HL-60 (cell line): ENCODE measurements around the gene HTR3D.

Source experiments
- DNase-seq, 2 experiments: peaks; one replicate each; pipeline ENCODE4 v3.0.0-alpha.2; 2010 to 2020; ENCODE audit warnings: low read depth in 1 of 2, low spot score in 1 of 2
- H3K27ac ChIP-seq: fragments of 250-450 bp; sonication (Bioruptor Pico); replicated peaks from 2 replicates; pipeline ENCODE4 v1.5.1; 2020; ENCODE audit warnings: mild to moderate bottlenecking, moderate library complexity
- H3K27me3 ChIP-seq: fragments of 250-450 bp; sonication (Bioruptor Pico); 2 replicates; pipeline ENCODE4 v1.5.1; 2021; ENCODE audit warnings: mild to moderate bottlenecking, moderate library complexity; ENCODE audit not compliant: insufficient read depth, poor library complexity, severe bottlenecking
- H3K4me3 ChIP-seq: replicated peaks from 2 replicates; pipeline ENCODE4 v1.5.1; 2011; ENCODE audit warnings: mild to moderate bottlenecking, control low read depth, low read length; ENCODE audit not compliant: insufficient read depth
- GABPA ChIP-seq: IDR thresholded peaks from 2 replicates; pipeline ENCODE4 v1.6.1; 2012; ENCODE audit warnings: low read depth
- POLR2AphosphoS5 ChIP-seq: IDR thresholded peaks from 2 replicates; pipeline ENCODE4 v1.6.1; 2012; ENCODE audit warnings: low read depth
- SPI1 ChIP-seq: IDR thresholded peaks from 2 replicates; pipeline ENCODE4 v1.6.1; 2012; ENCODE audit warnings: low read depth, mild to moderate bottlenecking, borderline replicate concordance
- TF ChIP-seq, protein P1 (sequence below): IDR thresholded peaks from 2 replicates; pipeline ENCODE4 v1.6.1; 2012; ENCODE audit warnings: low read depth; ENCODE audit not compliant: insufficient replicate concordance
- TF ChIP-seq, protein P2 (sequence below): IDR thresholded peaks from one replicate; pipeline ENCODE4 v1.5.1; 2011; ENCODE audit warnings: low read length, control low read depth, inconsistent platforms; ENCODE audit not compliant: insufficient read depth

The HTR3D gene

DNA sequence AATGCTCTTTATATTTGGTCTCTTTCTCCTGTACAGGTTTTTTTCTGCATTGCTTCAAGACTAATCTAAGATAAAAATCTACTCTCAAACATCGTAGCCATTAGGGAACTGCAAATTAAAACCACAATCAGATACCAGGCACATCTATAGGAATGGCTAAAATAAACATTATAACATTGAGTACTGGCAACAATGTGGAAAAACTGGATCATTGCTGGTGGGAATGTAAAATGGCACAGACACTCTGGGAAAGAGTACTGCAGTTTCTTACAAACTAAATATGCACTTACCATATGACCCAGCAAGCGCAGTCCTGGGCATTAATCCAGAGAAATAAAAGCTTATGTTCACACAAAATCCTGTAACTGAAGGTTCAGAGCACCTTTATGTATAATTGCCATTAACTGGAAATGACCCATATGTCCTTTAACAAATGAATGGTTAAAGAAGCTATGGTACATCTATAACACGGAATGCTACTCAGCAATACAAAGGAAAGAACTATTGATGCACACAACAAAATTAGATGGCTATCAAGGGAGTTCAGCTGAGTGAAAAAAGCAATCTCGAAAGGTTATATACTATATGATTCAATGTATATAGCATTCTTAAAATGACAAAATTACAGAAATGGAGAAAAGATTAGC is 20.2 kb upstream of the HTR3D start:
- no peak for DNase-seq
- Histone ChIP-seq H3K27me3 (no peaks in the 10 kb centered on the region), H3K4me3 (no peak overlapping the region), H3K27ac (no peak overlapping the region)
- TF ChIP-seq SPI1, result no peak
- TF ChIP-seq, protein P1, sequence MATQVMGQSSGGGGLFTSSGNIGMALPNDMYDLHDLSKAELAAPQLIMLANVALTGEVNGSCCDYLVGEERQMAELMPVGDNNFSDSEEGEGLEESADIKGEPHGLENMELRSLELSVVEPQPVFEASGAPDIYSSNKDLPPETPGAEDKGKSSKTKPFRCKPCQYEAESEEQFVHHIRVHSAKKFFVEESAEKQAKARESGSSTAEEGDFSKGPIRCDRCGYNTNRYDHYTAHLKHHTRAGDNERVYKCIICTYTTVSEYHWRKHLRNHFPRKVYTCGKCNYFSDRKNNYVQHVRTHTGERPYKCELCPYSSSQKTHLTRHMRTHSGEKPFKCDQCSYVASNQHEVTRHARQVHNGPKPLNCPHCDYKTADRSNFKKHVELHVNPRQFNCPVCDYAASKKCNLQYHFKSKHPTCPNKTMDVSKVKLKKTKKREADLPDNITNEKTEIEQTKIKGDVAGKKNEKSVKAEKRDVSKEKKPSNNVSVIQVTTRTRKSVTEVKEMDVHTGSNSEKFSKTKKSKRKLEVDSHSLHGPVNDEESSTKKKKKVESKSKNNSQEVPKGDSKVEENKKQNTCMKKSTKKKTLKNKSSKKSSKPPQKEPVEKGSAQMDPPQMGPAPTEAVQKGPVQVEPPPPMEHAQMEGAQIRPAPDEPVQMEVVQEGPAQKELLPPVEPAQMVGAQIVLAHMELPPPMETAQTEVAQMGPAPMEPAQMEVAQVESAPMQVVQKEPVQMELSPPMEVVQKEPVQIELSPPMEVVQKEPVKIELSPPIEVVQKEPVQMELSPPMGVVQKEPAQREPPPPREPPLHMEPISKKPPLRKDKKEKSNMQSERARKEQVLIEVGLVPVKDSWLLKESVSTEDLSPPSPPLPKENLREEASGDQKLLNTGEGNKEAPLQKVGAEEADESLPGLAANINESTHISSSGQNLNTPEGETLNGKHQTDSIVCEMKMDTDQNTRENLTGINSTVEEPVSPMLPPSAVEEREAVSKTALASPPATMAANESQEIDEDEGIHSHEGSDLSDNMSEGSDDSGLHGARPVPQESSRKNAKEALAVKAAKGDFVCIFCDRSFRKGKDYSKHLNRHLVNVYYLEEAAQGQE, result no peak
- TF ChIP-seq, protein P2, sequence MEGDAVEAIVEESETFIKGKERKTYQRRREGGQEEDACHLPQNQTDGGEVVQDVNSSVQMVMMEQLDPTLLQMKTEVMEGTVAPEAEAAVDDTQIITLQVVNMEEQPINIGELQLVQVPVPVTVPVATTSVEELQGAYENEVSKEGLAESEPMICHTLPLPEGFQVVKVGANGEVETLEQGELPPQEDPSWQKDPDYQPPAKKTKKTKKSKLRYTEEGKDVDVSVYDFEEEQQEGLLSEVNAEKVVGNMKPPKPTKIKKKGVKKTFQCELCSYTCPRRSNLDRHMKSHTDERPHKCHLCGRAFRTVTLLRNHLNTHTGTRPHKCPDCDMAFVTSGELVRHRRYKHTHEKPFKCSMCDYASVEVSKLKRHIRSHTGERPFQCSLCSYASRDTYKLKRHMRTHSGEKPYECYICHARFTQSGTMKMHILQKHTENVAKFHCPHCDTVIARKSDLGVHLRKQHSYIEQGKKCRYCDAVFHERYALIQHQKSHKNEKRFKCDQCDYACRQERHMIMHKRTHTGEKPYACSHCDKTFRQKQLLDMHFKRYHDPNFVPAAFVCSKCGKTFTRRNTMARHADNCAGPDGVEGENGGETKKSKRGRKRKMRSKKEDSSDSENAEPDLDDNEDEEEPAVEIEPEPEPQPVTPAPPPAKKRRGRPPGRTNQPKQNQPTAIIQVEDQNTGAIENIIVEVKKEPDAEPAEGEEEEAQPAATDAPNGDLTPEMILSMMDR, result no peak
- no peak for TF ChIP-seq GABPA
- TF ChIP-seq POLR2AphosphoS5, result no peak

DNA sequence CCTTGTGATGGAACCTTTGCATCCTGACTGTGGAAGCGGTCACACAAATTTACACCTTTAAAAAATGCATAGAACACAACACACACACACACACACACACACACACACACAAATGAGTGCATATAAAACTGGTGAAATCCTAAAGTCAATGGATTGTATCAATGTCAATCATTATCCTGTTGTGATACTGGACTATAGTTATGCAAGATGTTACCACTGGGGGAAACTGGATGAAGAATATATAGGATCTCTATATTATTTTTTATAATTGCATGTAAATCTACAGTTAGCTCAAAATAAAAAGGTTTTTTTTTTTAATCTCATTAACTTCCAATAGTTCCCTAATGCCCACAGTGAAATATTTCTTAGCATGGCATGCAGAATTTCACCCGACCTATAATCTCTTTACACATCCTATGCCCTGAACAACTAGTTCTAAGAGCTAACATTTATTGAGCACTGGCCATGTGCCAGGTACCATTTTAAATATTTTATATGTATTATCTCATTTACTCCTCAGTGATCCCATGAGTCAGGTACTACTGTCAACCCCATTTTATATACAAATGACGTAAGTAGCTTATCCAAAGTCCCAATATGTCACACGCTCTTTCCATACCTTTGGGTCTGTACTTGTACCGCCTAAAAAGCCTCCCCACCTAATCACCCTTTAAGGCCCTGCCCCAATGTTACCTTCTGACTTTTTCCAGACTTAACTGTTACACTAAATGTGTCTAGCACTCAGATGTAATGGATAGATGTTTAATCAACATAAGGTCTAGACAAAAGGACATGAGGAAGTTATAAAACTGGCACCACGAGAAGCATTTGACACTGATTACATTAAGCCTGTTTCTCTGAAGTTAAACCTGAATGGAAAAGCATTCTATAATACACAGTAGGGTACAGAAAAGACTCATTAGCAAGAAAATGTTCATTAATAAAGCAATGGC is 19.3 kb upstream of the HTR3D start:
- Histone ChIP-seq H3K4me3 (no peak overlapping the region), H3K27me3 (no peaks in the 10 kb centered on the region), H3K27ac (no peak overlapping the region)
- TF ChIP-seq SPI1 (no peak), POLR2AphosphoS5 (no peak), GABPA (no peak)
- TF ChIP-seq, protein P1, result no peak
- TF ChIP-seq, protein P2, result no peak
- no peak for DNase-seq

DNA sequence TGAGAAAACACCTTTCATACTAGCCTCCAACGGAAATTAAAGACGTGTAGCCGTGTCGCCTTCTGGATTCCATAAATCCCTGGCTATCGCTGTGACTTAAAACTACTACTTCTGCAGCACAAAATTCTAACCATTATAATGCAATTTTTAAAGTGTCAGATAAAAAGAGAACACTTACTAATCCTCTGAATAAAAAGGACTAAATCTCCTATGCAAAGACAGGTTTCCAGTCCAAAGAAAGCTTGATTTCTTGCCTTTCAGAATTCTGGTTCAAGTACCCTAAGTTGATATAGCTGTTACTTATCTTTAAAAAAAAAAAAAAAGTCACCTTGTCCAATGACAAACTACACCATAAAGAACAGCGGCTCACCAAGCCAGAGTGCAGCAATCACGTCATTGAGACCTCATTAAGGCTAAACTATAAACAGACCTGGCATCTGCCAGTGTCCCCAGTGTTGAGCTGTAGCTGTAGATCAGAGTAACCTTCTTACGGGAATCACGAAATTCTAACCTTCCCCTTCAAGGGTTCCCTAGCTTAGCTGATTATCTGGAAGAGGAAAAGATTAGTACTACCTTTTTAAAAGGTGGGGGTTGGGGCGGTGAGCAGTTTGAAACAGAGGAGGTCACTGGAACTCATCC is 16.0 kb upstream of the HTR3D start:
- H3K4me3 ChIP-seq, result no peak overlapping the region
- DNase-seq, result no peak

More for the DNA sequence above, 16.0 kb upstream of the HTR3D start:
- no peak for TF ChIP-seq POLR2AphosphoS5
- TF ChIP-seq, protein P1, result no peak
- no peak for TF ChIP-seq SPI1
- TF ChIP-seq GABPA, result no peak
- TF ChIP-seq, protein P2, result no peak
- no peaks in the 10 kb centered on the region for H3K27me3 ChIP-seq
- H3K27ac ChIP-seq, result no peak overlapping the region
